Caco-2 (cell line): ENCODE data around the gene LALBA. TPM values are rescaled to one million over a fixed set of nuclear protein-coding genes. Genes with fewer than 3 reads are reported as not detected.

Experiments
- Bru-seq: library from RNA; stranded (reverse); fragments of 400-500 nt; gene quantifications from one replicate; lab custom pipeline; 2021; lab: Mats Ljungman, UMichigan
- BruChase-seq, 2 experiments: library from RNA; stranded (reverse); fragments of 400-500 nt; gene quantifications; one replicate each; lab custom pipeline; 2021; lab: Mats Ljungman, UMichigan
- BruUV-seq: library from RNA; stranded (reverse); fragments of 400-500 nt; replicated peaks from 2 replicates; lab custom pipeline; 2021; lab: Mats Ljungman, UMichigan
- CTCF ChIA-PET: fragments of 300-600 bp; sonication (Branson Sonifier 250); formaldehyde crosslinking; loops from one replicate; lab custom pipeline; 2022; ENCODE audit warnings: antibody characterized with exemption; lab: Charles Lee
- POLR2A ChIA-PET: fragments of 300-600 bp; sonication (Branson Sonifier 250); formaldehyde crosslinking; loops from one replicate; lab custom pipeline; 2022; ENCODE audit warnings: antibody characterized with exemption; lab: Charles Lee
- DNase-seq, 2 experiments: peaks; one replicate each; pipeline versions ENCODE4 v3.0.0 to v3.0.0-alpha.2; 2020 to 2022
- H3K27me3 ChIP-seq: replicated peaks from 2 replicates; pipeline ENCODE4 v1.6.0; 2011; ENCODE audit warnings: low read length; ENCODE audit not compliant: control insufficient read depth, insufficient read depth
- H3K36me3 ChIP-seq: 2 replicates; pipeline ENCODE4 v1.5.1; 2011; ENCODE audit warnings: low read length; ENCODE audit not compliant: control insufficient read depth, insufficient read depth
- H3K4me1 ChIP-seq: fragments of 250-450 bp; sonication (Bioruptor Pico); 2 replicates; pipeline ENCODE4 v1.5.1; 2020; ENCODE audit warnings: mild to moderate bottlenecking
- H3K4me3 ChIP-seq: 2 replicates; pipeline ENCODE4 v1.5.1; 2011; ENCODE audit warnings: low read depth, mild to moderate bottlenecking, control low read depth, low read length
- H3K9me3 ChIP-seq: fragments of 250-450 bp; sonication (Bioruptor Pico); 2 replicates; pipeline ENCODE4 v1.5.1; 2020; ENCODE audit warnings: mild to moderate bottlenecking, moderate library complexity
- H3K27ac Mint-ChIP-seq: one replicate; pipeline ENCODE4 v1.8.0; 2022; ENCODE audit warnings: mixed read lengths; ENCODE audit not compliant: unreplicated experiment
- H3K27me3 Mint-ChIP-seq: one replicate; pipeline ENCODE4 v1.8.0; 2022; ENCODE audit warnings: mixed read lengths; ENCODE audit not compliant: insufficient read depth, unreplicated experiment
- H3K36me3 Mint-ChIP-seq: one replicate; pipeline ENCODE4 v1.8.0; 2022; ENCODE audit warnings: mild to moderate bottlenecking, mixed read lengths; ENCODE audit not compliant: insufficient read depth, unreplicated experiment
- H3K4me1 Mint-ChIP-seq: one replicate; pipeline ENCODE4 v1.8.0; 2022; ENCODE audit warnings: low read depth, mixed read lengths; ENCODE audit not compliant: unreplicated experiment
- H3K4me3 Mint-ChIP-seq: one replicate; pipeline ENCODE4 v1.8.0; 2022; ENCODE audit warnings: mild to moderate bottlenecking, moderate library complexity, mixed read lengths; ENCODE audit not compliant: unreplicated experiment
- H3K9me3 Mint-ChIP-seq: one replicate; pipeline ENCODE4 v1.8.0; 2022; ENCODE audit warnings: mixed read lengths; ENCODE audit not compliant: unreplicated experiment
- intact Hi-C: fragments of 100-400 bp; cut with micrococcal nuclease; formaldehyde crosslinking; loops from one replicate; pipeline ENCODE4 v1.10.0; 2022; ENCODE audit not compliant: unreplicated experiment
- long read RNA-seq: library from polyadenylated mRNA; stranded (forward); transcript quantifications from one replicate; pipeline ENCODE4 v2.0.0, GENCODE V29; 2022
- total RNA-seq: library from RNA; stranded (reverse); gene quantifications from 2 replicates; pipeline ENCODE4 v1.2.3, GENCODE V29; 2022
- TF ChIP-seq, protein P1 (sequence below), 2 experiments: fragments of 200-600 bp in 1 of 2; IDR thresholded peaks; 1 replicate in 1 of 2; 2 replicates in 1 of 2; pipeline versions ENCODE4 v1.5.1 to v1.8.0; 2011 to 2022; ENCODE audit warnings: antibody characterized with exemption in 1 of 2, control low read depth in 1 of 2, inconsistent platforms in 1 of 2, low read depth in 1 of 2, low read length in 1 of 2, mild to moderate bottlenecking in 1 of 2, moderate library complexity in 1 of 2; ENCODE audit not compliant: insufficient read depth in 1 of 2, severe bottlenecking in 1 of 2, unreplicated experiment in 1 of 2

Gene LALBA
- total RNA-seq (not detected in 2 replicates), Bru-seq, nascent RNA (percentile 11 among the genes with signal in this experiment), BruChase-seq, experiment 1, labeled RNA remaining after a 2-hour chase (percentile 23 among the genes with signal in this experiment), BruChase-seq, experiment 2, labeled RNA remaining after a 6-hour chase (percentile 13 among the genes with signal in this experiment)
- long read RNA-seq = 0 reads

DNA sequence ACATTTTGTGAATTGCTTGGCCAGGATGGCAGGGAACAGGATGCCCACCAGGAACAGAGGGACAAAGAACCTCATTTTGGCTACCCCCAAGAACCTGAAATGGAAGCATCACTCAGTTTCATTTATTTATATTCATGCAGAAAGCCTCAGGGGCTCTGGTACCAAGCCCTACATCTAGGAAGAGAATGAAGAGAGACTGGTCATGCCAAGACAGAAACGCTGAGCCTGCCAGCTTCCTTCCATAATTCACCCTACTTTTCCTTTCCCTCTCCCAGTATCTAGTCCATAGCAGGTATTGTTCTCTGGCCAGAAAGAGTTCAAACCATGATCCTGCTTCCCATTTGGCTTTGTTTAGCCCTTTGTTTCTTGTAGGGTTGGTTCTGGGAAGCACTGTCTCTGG is at the start of gene LALBA:
LALBA (minus strand) TSS at position 101 of the 400 bp plus-strand sequence; CDS start at position 75, 26 bp downstream.
- BruUV-seq = no TSS peak
- Mint-ChIP-seq H3K27me3 (peaks cover 36% of the 10 kb centered on the region), H3K9me3 (no peaks in the 10 kb centered on the region), H3K27ac (no peak within 1 kb of the TSS), H3K4me1 (no peaks in the 10 kb centered on the region), H3K4me3 (no peak within 1 kb of the TSS), H3K36me3 (no peaks in the 10 kb centered on the region)
- H3K9me3 ChIP-seq = no peaks in the 10 kb centered on the region
- H3K27me3 ChIP-seq = peaks cover 3% of the 10 kb centered on the region
- no peak for DNase-seq
- no peaks in the 10 kb centered on the region for H3K36me3 ChIP-seq
- CTCF ChIA-PET = no interaction called here
- no peak within 1 kb of the TSS for H3K4me3 ChIP-seq
- H3K4me1 ChIP-seq = no peaks in the 10 kb centered on the region
- POLR2A ChIA-PET = no interaction called here
- TF ChIP-seq, protein P1, sequence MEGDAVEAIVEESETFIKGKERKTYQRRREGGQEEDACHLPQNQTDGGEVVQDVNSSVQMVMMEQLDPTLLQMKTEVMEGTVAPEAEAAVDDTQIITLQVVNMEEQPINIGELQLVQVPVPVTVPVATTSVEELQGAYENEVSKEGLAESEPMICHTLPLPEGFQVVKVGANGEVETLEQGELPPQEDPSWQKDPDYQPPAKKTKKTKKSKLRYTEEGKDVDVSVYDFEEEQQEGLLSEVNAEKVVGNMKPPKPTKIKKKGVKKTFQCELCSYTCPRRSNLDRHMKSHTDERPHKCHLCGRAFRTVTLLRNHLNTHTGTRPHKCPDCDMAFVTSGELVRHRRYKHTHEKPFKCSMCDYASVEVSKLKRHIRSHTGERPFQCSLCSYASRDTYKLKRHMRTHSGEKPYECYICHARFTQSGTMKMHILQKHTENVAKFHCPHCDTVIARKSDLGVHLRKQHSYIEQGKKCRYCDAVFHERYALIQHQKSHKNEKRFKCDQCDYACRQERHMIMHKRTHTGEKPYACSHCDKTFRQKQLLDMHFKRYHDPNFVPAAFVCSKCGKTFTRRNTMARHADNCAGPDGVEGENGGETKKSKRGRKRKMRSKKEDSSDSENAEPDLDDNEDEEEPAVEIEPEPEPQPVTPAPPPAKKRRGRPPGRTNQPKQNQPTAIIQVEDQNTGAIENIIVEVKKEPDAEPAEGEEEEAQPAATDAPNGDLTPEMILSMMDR (IDR thresholded peaks at IDR 0.05; ENCODE audit: insufficient read depth in 1 of 2, low read depth in 1 of 2, low read length in 1 of 2, severe bottlenecking in 1 of 2, unreplicated experiment in 1 of 2) = no peak
- intact Hi-C loops = no loop called here

GRCh38 chr12:48618541-48618940 is 48.7 kb upstream of the LALBA start:
- Histone ChIP-seq H3K4me3 (no peak overlapping the region), H3K36me3 (no peaks in the 10 kb centered on the region), H3K27me3 (no peaks in the 10 kb centered on the region), H3K9me3 (no peaks in the 10 kb centered on the region), H3K4me1 (no peaks in the 10 kb centered on the region)
- Mint-ChIP-seq H3K4me1 (no peaks in the 10 kb centered on the region), H3K27me3 (peaks cover 29% of the 10 kb centered on the region), H3K27ac (no peak overlapping the region), H3K9me3 (peaks cover 12% of the 10 kb centered on the region), H3K4me3 (no peak overlapping the region), H3K36me3 (no peaks in the 10 kb centered on the region)
- intact Hi-C loops = loop anchor here (1.0 to 10.0 kb wide), 3 partner anchors 76 to 334 kb away; no protein-coding TSS in a partner anchor
- TF ChIP-seq, protein P1 (IDR thresholded peaks at IDR 0.05; ENCODE audit: insufficient read depth in 1 of 2, low read depth in 1 of 2, low read length in 1 of 2, severe bottlenecking in 1 of 2, unreplicated experiment in 1 of 2) = peak; percentile 97 to 98
- BruUV-seq = no TSS peak
- ChIA-PET POLR2A (no interaction called here), CTCF (interaction anchor here (0.5 to 3.4 kb wide), 16 partner anchors 9 to 535 kb away, joined by 3 to 93 read pairs (median 3); no protein-coding TSS in a partner anchor)
- peak; percentile 78 to 87 for DNase-seq

DNA sequence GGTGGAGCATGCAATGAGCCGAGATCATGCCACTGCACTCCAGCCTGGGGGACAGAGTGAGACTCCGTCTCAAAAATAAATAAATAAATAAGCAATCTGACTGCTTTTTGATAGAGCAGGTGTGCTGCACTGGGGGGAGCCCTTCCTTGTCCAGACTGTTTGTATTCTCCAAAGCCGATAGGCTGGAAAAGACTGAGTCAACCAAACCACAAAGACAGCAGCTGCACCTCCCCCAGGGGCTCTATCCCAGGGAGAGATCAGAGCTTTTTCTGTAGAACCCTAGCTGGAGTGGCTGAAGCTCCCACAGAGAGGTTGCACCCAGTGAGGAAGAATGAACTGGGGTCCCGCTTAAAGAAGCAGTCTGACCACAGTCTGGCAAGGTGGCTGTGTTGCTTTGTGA is 45.8 kb upstream of the LALBA start:
- H3K27me3 Mint-ChIP-seq = peaks cover 28% of the 10 kb centered on the region
- TF ChIP-seq, protein P1 (IDR thresholded peaks at IDR 0.05; ENCODE audit: insufficient read depth in 1 of 2, low read depth in 1 of 2, low read length in 1 of 2, severe bottlenecking in 1 of 2, unreplicated experiment in 1 of 2) = no peak
- no peaks in the 10 kb centered on the region for H3K36me3 Mint-ChIP-seq
- Histone ChIP-seq H3K36me3 (no peaks in the 10 kb centered on the region), H3K27me3 (no peaks in the 10 kb centered on the region), H3K4me3 (no peak overlapping the region), H3K9me3 (peaks cover 4% of the 10 kb centered on the region; the same call in 1 of the 2 replicates), H3K4me1 (no peaks in the 10 kb centered on the region)
- DNase-seq = no peak
- no peak overlapping the region for H3K27ac Mint-ChIP-seq
- intact Hi-C loops = loop anchor here (5.0 to 10.0 kb wide), 2 partner anchors 158 to 331 kb away; no protein-coding TSS in a partner anchor
- no peak overlapping the region for H3K4me3 Mint-ChIP-seq
- peaks cover 7% of the 10 kb centered on the region for H3K4me1 Mint-ChIP-seq
- POLR2A ChIA-PET = no interaction called here
- no TSS peak for BruUV-seq
- CTCF ChIA-PET = no interaction called here
- H3K9me3 Mint-ChIP-seq = peaks cover 28% of the 10 kb centered on the region
